Bronchial epithelial cell (primary cell): ENCODE results near the gene DENND1A. TPM values are rescaled to one million over a fixed set of nuclear protein-coding genes. Genes with fewer than 3 reads are reported as not detected.

ENCODE experiments used
- DNase-seq: peaks from one replicate; pipeline ENCODE4 v3.0.0-alpha.2; 2010; ENCODE audit warnings: low read depth
- FAIRE-seq: peaks from 2 replicates; lab custom pipeline; 2011; peaks lifted over from hg19 to GRCh38; lab: Jason Lieb, UNC
- H3K27me3 ChIP-seq: 2 replicates; pipeline ENCODE4 v1.5.1; 2011; ENCODE audit warnings: low read length; ENCODE audit not compliant: control insufficient read depth, insufficient read depth
- H3K36me3 ChIP-seq: 2 replicates; pipeline ENCODE4 v1.5.1; 2011; ENCODE audit warnings: low read length; ENCODE audit not compliant: control insufficient read depth, insufficient read depth
- H3K4me3 ChIP-seq: 2 replicates; pipeline ENCODE4 v1.5.1; 2011; ENCODE audit warnings: mild to moderate bottlenecking, low read depth, low read length, control low read depth
- CTCF ChIP-seq: IDR thresholded peaks from 2 replicates; pipeline ENCODE4 v1.5.1; 2011; ENCODE audit warnings: mild to moderate bottlenecking, moderate library complexity, low read length, control low read depth, inconsistent platforms; ENCODE audit not compliant: insufficient read depth, severe bottlenecking
- total RNA-seq: library from RNA; depleted of rRNA; stranded (reverse); fragments of >200 nt; gene quantifications from 2 replicates; pipeline ENCODE4 v1.2.1, GENCODE V29; 2014

Gene DENND1A
- total RNA-seq, 1 donor from 2014 or later = 6.1 TPM

GRCh38 chr9:123361731-123362510 is 568.0 kb downstream of the DENND1A start:
- no peak for DNase-seq
- no peak for TF ChIP-seq CTCF
- Histone ChIP-seq H3K4me3 (no peak overlapping the region), H3K27me3 (no peaks in the 10 kb centered on the region), H3K36me3 (no peaks in the 10 kb centered on the region)
- no peak for FAIRE-seq

GRCh38 chr9:123361086-123361730 is 568.7 kb downstream of the DENND1A start:
- no peaks in the 10 kb centered on the region for H3K36me3 ChIP-seq
- no peak for TF ChIP-seq CTCF
- no peak overlapping the region for H3K4me3 ChIP-seq
- FAIRE-seq (no peak), DNase-seq (no peak)
- H3K27me3 ChIP-seq = no peaks in the 10 kb centered on the region

GRCh38 chr9:123360161-123361085 is 569.5 kb downstream of the DENND1A start:
- no peak overlapping the region for H3K4me3 ChIP-seq
- TF ChIP-seq CTCF = no peak
- FAIRE-seq (no peak), DNase-seq (no peak)
- H3K36me3 ChIP-seq = no peaks in the 10 kb centered on the region
- H3K27me3 ChIP-seq = peaks cover 2% of the 10 kb centered on the region

- no peaks in the 10 kb centered on the region for H3K36me3 ChIP-seq
- DNase-seq = no peak
- TF ChIP-seq CTCF = no peak
- H3K27me3 ChIP-seq = peaks cover 2% of the 10 kb centered on the region
- no peak for FAIRE-seq
- no peak overlapping the region for H3K4me3 ChIP-seq
Observed at GRCh38 chr9:123359546-123359945, 570.4 kb downstream of the DENND1A start.

- TF ChIP-seq CTCF = no peak
- no peak for FAIRE-seq
- H3K4me3 ChIP-seq = no peak overlapping the region
- no peaks in the 10 kb centered on the region for H3K36me3 ChIP-seq
- peaks cover 2% of the 10 kb centered on the region for H3K27me3 ChIP-seq
- DNase-seq = no peak
Observed at GRCh38 chr9:123359106-123359505, 570.8 kb downstream of the DENND1A start.
